Breast epithelium (tissue), 3 donors: ENCODE data around the gene EEF2KMT.

Experiments used
- CTCF ChIP-seq, 3 donors: fragments of 450-650 bp; IDR thresholded peaks; one replicate each; pipeline ENCODE4 v1.5.1; 2016 to 2017; ENCODE audit warnings: antibody characterized with exemption in 3 of 3, mild to moderate bottlenecking in 3 of 3, moderate library complexity in 3 of 3
- POLR2A ChIP-seq: fragments of 450-650 bp; IDR thresholded peaks from one replicate; pipeline ENCODE4 v1.6.1; 2016; ENCODE audit warnings: antibody characterized with exemption, mild to moderate bottlenecking, moderate library complexity
- POLR2AphosphoS5 ChIP-seq, 3 donors: sonication (generic); formaldehyde crosslinking; IDR thresholded peaks; one replicate each; pipeline ENCODE4 v1.6.1; 2017; ENCODE audit warnings: antibody characterized with exemption in 3 of 3

GRCh38 chr16:5044011-5044540 is 53.5 kb downstream of the EEF2KMT start:
- TF ChIP-seq CTCF (IDR thresholded peaks at IDR 0.05) (no peak), POLR2A (no peak), POLR2AphosphoS5 (IDR thresholded peaks at IDR 0.05) (no peak)
